Left colon (tissue), 2 donors: ENCODE data around the gene TNFRSF13B. TPM values are rescaled to one million over a fixed set of nuclear protein-coding genes. Genes with fewer than 3 reads are reported as not detected.
A peak's percentile ranks its signal among the peaks of the same experiment; 100 is the strongest.
"Not testable (repeated sequence)": the region's sequence is repeated elsewhere in the genome, so short reads cannot be mapped to it uniquely, and the experiment has no call there.

Experiments
- ATAC-seq: fragments of 200-7000 bp; cut with Tn5 transposase; one replicate; pipeline ENCODE4 v1.9.1; 2020; ENCODE audit warnings: mild to moderate bottlenecking, moderate library complexity
- DNase-seq, 2 donors: peaks; one replicate each; pipeline ENCODE4 v3.0.0-alpha.2; 2020
- intact Hi-C, 2 donors: fragments of 100-400 bp; cut with DNase I in 1 of 2; cut with micrococcal nuclease in 1 of 2; formaldehyde crosslinking; loops; one replicate each; pipeline versions ENCODE4 v1.11.2 to v1.14.0; 2022; cut with DNase I, micrococcal nuclease
- long read RNA-seq: library from polyadenylated mRNA; unstranded; transcript quantifications from one replicate; pipeline ENCODE4 v2.0.0, GENCODE V29; 2021
- total RNA-seq, 2 donors: library from RNA; stranded (reverse); fragmentation: NEBNext Ultra II Directional; extraction: Animal tissue kit (Norgen Biotek cat#: 25700); gene quantifications; one replicate each; pipeline ENCODE4 v1.2.1, GENCODE V29; 2021
- donor health status: DM: no; HTN: no; CAD: no.
- donor health status: DM: yes; HTN: yes; CAD: no.

Gene TNFRSF13B
- total RNA-seq: 1 to 10 TPM in 1 of 2 donors, under 1 TPM in 1; 0.79 to 1.4 TPM
- long read RNA-seq, partial matches to known transcripts: 0 of 2 reads
- long read RNA-seq, other reads (novel, unspliced or antisense): 0 of 2 reads

DNA sequence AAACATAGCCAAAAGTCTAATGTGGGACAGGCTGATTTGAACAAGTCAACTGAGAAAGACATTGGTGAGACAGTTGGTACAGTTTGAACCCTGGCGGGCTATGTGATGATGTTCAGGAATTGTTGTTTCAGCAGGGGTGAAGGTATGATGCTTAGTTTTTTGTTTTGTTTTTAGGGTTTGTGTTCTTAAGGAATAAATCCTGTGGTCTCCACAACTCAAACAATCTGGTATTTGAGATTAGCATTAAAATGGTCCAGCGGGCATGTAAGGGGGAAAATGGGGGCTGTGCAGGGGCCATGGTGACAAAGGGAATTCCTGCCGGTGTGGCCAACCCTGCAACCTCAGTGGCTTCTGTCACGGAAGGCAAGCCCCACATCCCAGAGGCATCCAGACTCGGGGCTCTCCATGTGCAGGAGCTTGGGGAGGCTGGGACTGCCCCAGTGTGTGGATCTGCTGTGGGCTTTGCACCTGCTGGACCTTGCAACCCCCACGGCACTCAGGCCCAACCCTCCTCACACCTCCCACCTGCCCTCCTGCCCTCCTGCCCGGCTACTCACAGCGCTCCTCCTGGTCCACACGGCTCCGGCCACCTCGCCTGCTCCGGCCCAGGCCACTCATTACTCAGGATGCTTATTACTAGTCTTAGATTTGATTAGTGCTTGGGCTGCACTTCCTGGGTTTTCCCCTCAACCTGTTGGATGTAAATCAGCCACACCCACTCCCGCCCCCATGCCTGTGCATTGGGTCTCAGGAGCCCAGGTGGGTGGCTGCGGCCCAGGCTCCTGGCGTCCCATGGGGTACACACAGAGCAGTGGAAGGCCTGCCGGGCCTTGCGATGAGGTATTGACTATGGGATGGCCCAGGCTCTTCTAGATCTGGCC lies at the start of gene TNFRSF13B:
Gene TNFRSF13B, minus strand, starts transcription at position 661 of the 881 bp plus-strand sequence. Its CDS starts 43 bp downstream, at position 618.
- DNase-seq (no peak), ATAC-seq (no peak)
- intact Hi-C loops: no loop called here

DNA sequence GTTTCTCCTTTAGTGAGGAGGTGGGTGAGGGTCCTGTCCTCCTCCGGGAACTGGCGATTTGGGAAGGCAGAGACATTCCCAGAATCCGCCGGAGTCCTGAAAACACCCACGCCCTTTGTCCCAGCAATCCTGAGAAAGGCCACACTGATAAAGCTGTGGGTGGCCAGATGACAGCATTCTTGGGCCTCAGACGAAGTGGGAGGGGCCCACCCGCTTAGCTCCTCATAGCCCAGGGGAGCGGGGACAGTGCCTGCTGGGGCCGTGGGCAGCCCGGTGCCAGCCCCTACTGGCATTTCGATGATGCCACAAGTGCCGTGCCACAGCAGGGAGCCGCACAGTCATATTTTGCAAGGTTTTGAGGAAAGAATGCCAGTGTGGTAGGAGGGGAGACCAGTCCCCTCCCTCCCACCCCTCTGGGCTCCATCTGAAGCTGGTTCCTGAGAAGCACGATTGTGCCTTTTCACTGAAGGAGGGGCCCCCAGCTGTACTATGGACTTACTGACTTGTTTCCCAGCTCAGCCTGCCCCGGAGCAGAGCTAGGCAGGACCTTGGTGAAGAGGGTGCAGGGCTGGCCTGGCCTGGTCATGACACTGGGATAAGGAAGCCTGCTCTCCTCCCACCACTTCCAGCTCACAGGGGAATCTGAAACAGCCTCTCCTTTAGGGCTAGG lies 49.4 kb upstream of the TNFRSF13B start:
- intact Hi-C loops: no loop called here
- peak in 1 of 2 donors; percentile 35 for DNase-seq
- ATAC-seq: peak; percentile 76

- intact Hi-C loops: no loop called here
- no peak for DNase-seq
Measured at GRCh38 chr17:17020821-17021193, 48.9 kb upstream of the TNFRSF13B start.

DNA sequence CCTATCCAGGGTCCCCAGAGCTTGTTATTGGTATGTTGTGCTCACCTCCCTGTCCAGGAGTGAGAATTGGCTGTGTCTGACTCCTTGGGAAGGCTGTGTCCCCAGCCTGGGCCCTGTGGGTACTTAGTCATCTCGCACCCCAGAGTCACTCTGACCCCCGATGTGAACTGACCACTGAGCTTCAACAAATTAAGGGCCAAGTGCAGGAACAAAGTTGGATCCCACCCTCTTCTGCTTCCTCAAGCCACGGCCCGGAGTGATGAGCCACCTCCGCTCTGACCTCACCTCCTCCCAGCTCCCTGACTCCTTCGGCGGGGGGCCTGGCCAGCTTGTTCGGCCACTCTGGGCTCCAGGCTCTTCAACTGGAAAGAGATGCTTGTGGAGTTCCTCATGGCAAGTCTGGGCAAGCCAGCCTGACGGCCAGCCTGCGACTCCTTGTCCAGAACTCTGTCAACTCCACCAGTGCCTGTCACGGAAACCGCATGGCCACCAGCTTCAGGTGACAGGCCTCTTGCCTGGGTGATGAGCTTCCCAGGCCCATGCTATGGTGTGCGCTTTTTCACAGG lies 48.1 kb upstream of the TNFRSF13B start:
- DNase-seq: no peak
- intact Hi-C loops: no loop called here

More at GRCh38 chr17:17020821-17021193, 48.9 kb upstream of the TNFRSF13B start:
- ATAC-seq: no peak

GRCh38 chr17:17019430-17019762 lies 47.5 kb upstream of the TNFRSF13B start:
- intact Hi-C loops: no loop called here
- DNase-seq (no peak), ATAC-seq (no peak)

More for the DNA sequence above, 48.1 kb upstream of the TNFRSF13B start:
- no peak for ATAC-seq

DNA sequence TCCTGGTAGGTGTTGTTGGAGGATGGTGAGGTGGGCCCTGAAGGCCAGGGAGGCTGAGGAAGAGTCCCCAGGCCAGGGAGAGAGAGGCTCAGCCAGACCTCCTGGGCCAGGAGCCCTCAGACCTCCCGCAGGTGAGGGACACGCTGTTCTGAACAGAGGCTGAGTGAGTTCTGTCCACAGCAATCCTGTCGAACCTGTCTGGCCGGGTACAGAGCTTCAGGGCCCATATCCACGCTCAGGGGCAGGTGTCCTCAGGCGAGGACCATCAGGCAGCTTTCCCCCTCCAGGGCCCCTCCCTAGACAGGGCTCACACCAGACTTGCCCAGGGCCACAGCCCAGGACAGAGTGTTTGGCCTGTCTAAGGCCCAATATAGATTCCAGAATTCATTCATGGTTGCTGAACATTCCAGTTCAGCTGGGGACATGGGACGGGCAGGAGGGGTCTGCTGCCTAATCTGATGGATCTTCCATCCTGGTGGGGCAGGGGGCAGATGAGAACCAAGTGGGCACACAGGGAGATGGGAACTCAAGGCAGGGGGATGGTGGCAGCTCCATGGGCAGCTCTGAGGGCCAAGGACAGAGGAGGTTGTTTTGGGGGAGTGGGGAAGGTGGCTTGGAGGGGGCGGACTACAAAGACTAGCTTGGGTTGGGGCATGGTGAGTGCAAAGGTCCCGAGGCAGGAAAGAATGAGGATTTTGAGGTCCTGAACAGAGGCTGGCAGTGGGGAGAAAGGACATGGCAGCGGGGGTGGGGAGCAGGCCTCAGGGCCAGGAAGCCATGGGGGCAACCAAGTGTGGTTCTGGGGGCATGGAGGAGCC lies 46.9 kb upstream of the TNFRSF13B start:
- ATAC-seq: peak; percentile 38

GRCh38 chr17:17018021-17018441 lies 46.1 kb upstream of the TNFRSF13B start:
- ATAC-seq (no peak), DNase-seq (no peak)
- intact Hi-C loops: no loop called here

More for the DNA sequence above, 46.9 kb upstream of the TNFRSF13B start:
- DNase-seq: peak in 1 of 2 donors; percentile 32
- intact Hi-C loops: no loop called here

DNA sequence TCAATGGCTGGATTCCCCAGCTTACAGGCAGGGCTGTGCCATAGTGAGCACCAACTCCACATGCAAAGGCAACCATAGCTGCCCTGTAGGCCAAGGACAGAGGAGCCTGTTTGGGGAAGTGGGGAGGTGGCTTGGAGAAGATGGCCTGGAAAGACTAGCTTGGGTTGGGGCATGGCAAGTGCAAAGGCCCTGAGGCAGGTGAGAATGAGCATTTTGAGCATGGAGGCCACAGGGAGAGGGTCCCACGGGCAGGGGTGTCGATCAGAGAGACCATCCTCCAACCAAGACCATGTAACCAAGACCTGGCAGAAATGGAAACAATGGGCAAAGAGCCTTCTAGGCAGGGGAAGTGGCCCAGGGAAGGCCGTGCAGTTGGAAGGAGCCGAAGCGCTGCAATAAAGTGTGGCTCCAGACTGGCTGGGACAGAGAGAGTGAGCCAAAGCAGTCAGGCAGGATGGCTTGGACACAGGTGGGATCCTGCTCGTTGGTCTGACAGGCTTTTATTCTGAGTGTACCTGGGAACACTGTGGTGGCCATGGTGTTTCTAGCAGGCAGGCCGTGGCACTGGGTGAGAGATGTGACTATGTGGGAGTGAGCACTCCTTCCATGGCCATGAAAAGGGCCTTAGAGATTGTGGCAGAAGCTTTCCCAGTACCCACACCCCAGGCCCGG lies 45.6 kb upstream of the TNFRSF13B start:
- intact Hi-C loops: no loop called here
- DNase-seq: no peak
- no peak for ATAC-seq

- DNase-seq, intact Hi-C loops: not testable (repeated sequence)
- peak; percentile 28 for ATAC-seq
Measured at GRCh38 chr17:17016199-17017197, 44.6 kb upstream of the TNFRSF13B start.

GRCh38 chr17:17015230-17015629 lies 43.3 kb upstream of the TNFRSF13B start:
- intact Hi-C loops: no loop called here
- DNase-seq: no peak
- no peak for ATAC-seq

DNA sequence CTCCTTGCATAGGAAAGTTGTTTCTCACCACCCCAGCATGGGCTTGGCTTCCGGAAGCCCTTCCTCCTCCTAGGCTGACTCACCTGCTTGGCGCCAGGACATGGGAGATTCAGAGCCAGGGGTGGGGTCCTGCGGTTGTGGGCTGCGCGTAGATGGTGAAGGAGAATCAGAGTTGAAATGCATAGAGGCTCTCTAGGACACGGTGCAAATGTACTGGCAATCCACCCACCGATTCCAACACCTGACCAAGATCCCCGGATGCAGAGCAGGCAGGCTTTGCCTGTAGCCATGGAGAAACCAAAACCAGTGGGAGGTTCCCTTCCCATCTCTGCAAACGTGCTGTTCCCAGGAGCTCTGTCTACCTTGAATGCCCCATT lies 42.8 kb upstream of the TNFRSF13B start:
- intact Hi-C loops, ATAC-seq, DNase-seq: not testable (repeated sequence)

GRCh38 chr17:17013828-17014747 lies 42.2 kb upstream of the TNFRSF13B start:
- intact Hi-C loops, ATAC-seq, DNase-seq: not testable (repeated sequence)

DNA sequence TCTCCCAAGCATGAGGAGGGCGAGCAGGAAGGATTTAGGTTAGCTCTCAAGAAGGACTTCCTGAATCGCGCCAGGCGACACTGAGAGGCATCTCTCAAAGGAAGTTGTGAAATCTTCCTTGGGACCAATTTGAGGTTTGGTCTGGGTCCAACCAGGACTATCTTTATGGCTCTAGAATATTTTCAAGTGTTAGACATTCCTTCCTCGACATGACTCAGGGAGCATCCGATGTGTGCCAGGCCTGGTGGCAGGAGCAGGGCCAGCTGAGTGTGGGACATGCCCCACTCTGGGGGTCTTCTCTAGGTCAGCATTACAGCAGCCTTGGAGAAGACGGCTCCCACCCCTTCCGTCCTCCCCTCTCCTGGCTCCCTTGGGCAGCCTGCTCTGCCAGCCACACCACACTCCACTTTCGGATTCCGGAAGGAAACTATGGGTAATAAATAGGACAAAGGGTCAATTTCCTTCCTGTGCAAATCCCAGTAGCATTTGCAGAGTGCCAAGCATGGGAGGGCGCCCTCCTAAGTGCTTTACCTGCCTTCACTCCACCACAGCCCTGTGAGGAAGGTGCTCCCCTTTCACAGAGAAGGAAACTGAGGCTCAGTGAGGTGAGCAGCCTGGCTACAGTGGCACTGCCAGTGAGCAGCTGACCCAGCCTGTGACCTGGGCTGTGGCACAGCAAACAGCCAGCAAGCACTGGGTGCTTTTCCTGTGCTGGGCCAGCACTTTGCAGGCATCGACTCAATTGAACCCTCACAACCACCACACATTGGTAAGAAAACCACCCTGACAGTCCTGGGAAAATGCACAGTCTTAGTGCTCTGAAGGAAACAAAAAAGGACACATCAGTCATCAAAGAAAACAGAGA lies 39.4 kb upstream of the TNFRSF13B start:
- peak; percentile 77 for ATAC-seq
- intact Hi-C loops, DNase-seq: not testable (repeated sequence)

GRCh38 chr17:17010545-17011034 lies 38.7 kb upstream of the TNFRSF13B start:
- DNase-seq, intact Hi-C loops: not testable (repeated sequence)
- peak; percentile 57 for ATAC-seq

GRCh38 chr17:17009972-17010371 lies 38.1 kb upstream of the TNFRSF13B start:
- intact Hi-C loops: loop anchor here in 1 of 2 donors (10.0 kb wide), 1 partner anchor 115 kb away; no protein-coding TSS in a partner anchor
- DNase-seq: not testable (repeated sequence)
- ATAC-seq: peak; percentile 65
